ENCODE measurements around the gene TAF11L11.
"Not testable (repeated sequence)": the region's sequence is repeated elsewhere in the genome, so short reads cannot be mapped to it uniquely, and the experiment has no call there.

The TAF11L11 gene

GRCh38 chr5:17603880-17604279 is at the start of gene TAF11L11:
TSS of gene TAF11L11 (plus strand) at chr5:17604183.
- not testable (repeated sequence) for H3K4me3 ChIP-seq (ENCODE audit: low read length)

- not testable (repeated sequence) for H3K4me3 ChIP-seq (ENCODE audit: low read length)
Measured at GRCh38 chr5:17585658-17586057, 18.3 kb upstream of the TAF11L11 start, which contains the start of gene TAF11L7. TSS of gene TAF11L7 (minus strand) at chr5:17585758.

- not testable (repeated sequence) for H3K4me3 ChIP-seq (ENCODE audit: low read length)
Measured at GRCh38 chr5:17590860-17591259, 13.1 kb upstream of the TAF11L11 start, which contains the start of gene TAF11L8. TSS of gene TAF11L8 (minus strand) at chr5:17590960.

- H3K4me3 ChIP-seq (ENCODE audit: low read length), result not testable (repeated sequence)
Measured at GRCh38 chr5:17594255-17594654, 9.7 kb upstream of the TAF11L11 start, which contains the start of gene TAF11L9. TSS of gene TAF11L9 (minus strand) at chr5:17594394.

GRCh38 chr5:17597728-17598127 is 6.3 kb upstream of the TAF11L11 start, which contains the start of gene TAF11L10:
TSS of gene TAF11L10 (minus strand) at chr5:17597828.
- H3K4me3 ChIP-seq (ENCODE audit: low read length), result not testable (repeated sequence)

- H3K4me3 ChIP-seq (ENCODE audit: low read length), result no peak overlapping the region
- no peak for TF ChIP-seq ZNF274 (IDR thresholded peaks at IDR 0.05; ENCODE audit: low read depth, low read length)
Measured at GRCh38 chr5:17604951-17605350, 968 bp downstream of the TAF11L11 start.

GRCh38 chr5:17607461-17607860 is 3.5 kb downstream of the TAF11L11 start:
- not testable (repeated sequence) for H3K4me3 ChIP-seq (ENCODE audit: low read length)

GRCh38 chr5:17610092-17610491 is 6.1 kb downstream of the TAF11L11 start, which contains the start of gene TAF11L12:
TSS of gene TAF11L12 (plus strand) at chr5:17610392.
- H3K4me3 ChIP-seq (ENCODE audit: low read length), result not testable (repeated sequence)

GRCh38 chr5:17614872-17615605 is 11.1 kb downstream of the TAF11L11 start:
- H3K4me3 ChIP-seq (ENCODE audit: low read length), result no peak overlapping the region
- TF ChIP-seq ZNF274 (IDR thresholded peaks at IDR 0.05; ENCODE audit: low read depth, low read length), result no peak

- TF ChIP-seq ZNF274 (IDR thresholded peaks at IDR 0.05; ENCODE audit: low read depth, low read length), result no peak
- H3K4me3 ChIP-seq (ENCODE audit: low read length), result no peak overlapping the region
Measured at GRCh38 chr5:17619354-17619753, 15.4 kb downstream of the TAF11L11 start.

- no peak for TF ChIP-seq ZNF274 (IDR thresholded peaks at IDR 0.05; ENCODE audit: low read depth, low read length)
Measured at GRCh38 chr5:17620627-17621026, 16.6 kb downstream of the TAF11L11 start.

GRCh38 chr5:17625686-17626085 is 21.7 kb downstream of the TAF11L11 start:
- no peak for TF ChIP-seq ZNF274 (IDR thresholded peaks at IDR 0.05; ENCODE audit: low read depth, low read length)
- H3K4me3 ChIP-seq (ENCODE audit: low read length), result no peak overlapping the region

More at GRCh38 chr5:17620627-17621026, 16.6 kb downstream of the TAF11L11 start:
- H3K4me3 ChIP-seq (ENCODE audit: low read length), result no peak overlapping the region

- H3K4me3 ChIP-seq (ENCODE audit: low read length), result not testable (repeated sequence)
Measured at GRCh38 chr5:17631788-17632187, 27.8 kb downstream of the TAF11L11 start, which contains the start of gene TAF11L13. TSS of gene TAF11L13 (plus strand) at chr5:17632088.

- TF ChIP-seq ZNF274 (IDR thresholded peaks at IDR 0.05; ENCODE audit: low read depth, low read length), result no peak
- no peak within 1 kb of the TSS for H3K4me3 ChIP-seq (ENCODE audit: low read length)
Measured at GRCh38 chr5:17634160-17634559, 30.2 kb downstream of the TAF11L11 start, which contains the start of gene TAF11L14. TSS of gene TAF11L14 (plus strand) at chr5:17634460.

- H3K4me3 ChIP-seq (ENCODE audit: low read length), result not testable (repeated sequence)
Measured at GRCh38 chr5:17649232-17649631, 45.2 kb downstream of the TAF11L11 start.

- not testable (repeated sequence) for H3K4me3 ChIP-seq (ENCODE audit: low read length)
Measured at GRCh38 chr5:17655201-17655759, 51.3 kb downstream of the TAF11L11 start.

All from GM08714 (cell line).